GM21526 (cell line): ENCODE data around the gene COX17.

Experiments used
- ATAC-seq: cut with Tn5 transposase; IDR thresholded peaks from one replicate; pipeline ENCODE4 v1.9.1; 2021; ENCODE audit warnings: moderate library complexity; ENCODE audit not compliant: unreplicated experiment, low FRiP score

COX17 gene

GRCh38 chr3:119647171-119647570 is 30.0 kb downstream of the COX17 start:
- no peak for ATAC-seq

GRCh38 chr3:119645813-119646212 is 31.4 kb downstream of the COX17 start:
- no peak for ATAC-seq

- no peak for ATAC-seq
Measured at GRCh38 chr3:119644481-119644880, 32.7 kb downstream of the COX17 start.

GRCh38 chr3:119643528-119643927 is 33.7 kb downstream of the COX17 start:
- no peak for ATAC-seq

- ATAC-seq, result no peak
Measured at GRCh38 chr3:119642746-119643473, 34.3 kb downstream of the COX17 start.

GRCh38 chr3:119641416-119641815 is 35.8 kb downstream of the COX17 start:
- no peak for ATAC-seq

GRCh38 chr3:119639494-119640350 is 37.5 kb downstream of the COX17 start:
- ATAC-seq, result no peak

- ATAC-seq, result peak; percentile 39
Measured at GRCh38 chr3:119637679-119638477, 39.3 kb downstream of the COX17 start.

- ATAC-seq, result no peak
Measured at GRCh38 chr3:119636891-119637611, 40.2 kb downstream of the COX17 start.

- no peak for ATAC-seq
Measured at GRCh38 chr3:119636249-119636648, 41.0 kb downstream of the COX17 start.

- ATAC-seq, result no peak
Measured at GRCh38 chr3:119635719-119636118, 41.5 kb downstream of the COX17 start.

GRCh38 chr3:119632829-119633228 is 44.4 kb downstream of the COX17 start:
- ATAC-seq, result no peak

- ATAC-seq, result no peak
Measured at GRCh38 chr3:119632216-119632615, 45.0 kb downstream of the COX17 start.

- no peak for ATAC-seq
Measured at GRCh38 chr3:119631516-119631915, 45.7 kb downstream of the COX17 start.

- ATAC-seq, result no peak
Measured at GRCh38 chr3:119630880-119631329, 46.3 kb downstream of the COX17 start.

GRCh38 chr3:119630128-119630879 is 46.9 kb downstream of the COX17 start:
- no peak for ATAC-seq

- ATAC-seq, result peak; percentile 21
Measured at GRCh38 chr3:119628816-119629445, 48.3 kb downstream of the COX17 start.

GRCh38 chr3:119628390-119628789 is 48.8 kb downstream of the COX17 start:
- ATAC-seq, result peak; percentile 51

- ATAC-seq, result no peak
Measured at GRCh38 chr3:119627461-119627860, 49.7 kb downstream of the COX17 start.
